Small intestine (tissue), 7 donors: ENCODE measurements around the gene STK38. TPM values are rescaled to one million over a fixed set of nuclear protein-coding genes. Genes with fewer than 3 reads are reported as not detected.

Source experiments
- DNase-seq, 2 donors: peaks; one replicate each; pipeline versions ENCODE4 v3.0.0 to v3.0.0-alpha.2; 2013
- FAIRE-seq: peaks from 2 replicates; lab custom pipeline; 2012; peaks lifted over from hg19 to GRCh38; lab: Jason Lieb, UNC
- H3K27ac ChIP-seq, 3 donors: one replicate each; pipeline ENCODE4 v1.5.1; 2013; ENCODE audit warnings: low read length in 2 of 3, mild to moderate bottlenecking in 2 of 3, control low read depth in 1 of 3, inconsistent platforms in 1 of 3, low read depth in 1 of 3, moderate library complexity in 1 of 3
- H3K27me3 ChIP-seq, 3 donors: one replicate each; pipeline ENCODE4 v1.6.1; 2013; ENCODE audit warnings: low read length in 3 of 3, inconsistent platforms in 1 of 3; ENCODE audit not compliant: control insufficient read depth in 3 of 3, insufficient read depth in 3 of 3
- H3K36me3 ChIP-seq, 3 donors: one replicate each; pipeline ENCODE4 v1.6.1; 2013; ENCODE audit warnings: low read length in 3 of 3, inconsistent platforms in 1 of 3, low read depth in 1 of 3, mild to moderate bottlenecking in 1 of 3, moderate library complexity in 1 of 3; ENCODE audit not compliant: control insufficient read depth in 3 of 3, insufficient read depth in 2 of 3
- H3K4me1 ChIP-seq, 3 donors: one replicate each; pipeline ENCODE4 v1.6.1; 2013; ENCODE audit warnings: low read length in 2 of 3, inconsistent platforms in 1 of 3, low read depth in 1 of 3, mild to moderate bottlenecking in 1 of 3, moderate library complexity in 1 of 3; ENCODE audit not compliant: control insufficient read depth in 3 of 3, insufficient read depth in 2 of 3
- H3K4me3 ChIP-seq, 3 donors: one replicate each; pipeline ENCODE4 v1.5.1; 2013; ENCODE audit warnings: low read length in 3 of 3, control low read depth in 1 of 3, inconsistent platforms in 1 of 3, low read depth in 1 of 3, mild to moderate bottlenecking in 1 of 3, moderate library complexity in 1 of 3
- H3K9me3 ChIP-seq, 2 donors: one replicate each; pipeline ENCODE4 v1.6.1; 2013; ENCODE audit warnings: low read depth in 1 of 2, low read length in 1 of 2; ENCODE audit not compliant: control insufficient read depth in 2 of 2, insufficient read depth in 1 of 2
- WGBS, 3 donors: extraction: QIAGEN DNeasy Blood & Tissue Kit; methylation state at CpG; one replicate each; pipeline ENCODE4 v1.1.7; 2013; 5-methylcytosine and 5-hydroxymethylcytosine counted together
- polyA plus RNA-seq, 4 donors: library from polyadenylated mRNA; stranded (reverse) in 3 of 4; unstranded in 1 of 4; fragments of 200-250 nt in 3 of 4; fragments of 120-200 nt in 1 of 4; gene quantifications; one replicate each; pipeline versions ENCODE4 v1.2.1 to v1.2.3, GENCODE V29; 2013
- donor health status: healthy with polysubstance abuse.
- donor health status: control.
- donor health status: control.
- donor health status: Bipolar disorder and iron deficiency.
- donor health status: healthy.

STK38 gene
- polyA plus RNA-seq, 4 donors = 27.6 to 52.1 (median 39.9) TPM

DNA sequence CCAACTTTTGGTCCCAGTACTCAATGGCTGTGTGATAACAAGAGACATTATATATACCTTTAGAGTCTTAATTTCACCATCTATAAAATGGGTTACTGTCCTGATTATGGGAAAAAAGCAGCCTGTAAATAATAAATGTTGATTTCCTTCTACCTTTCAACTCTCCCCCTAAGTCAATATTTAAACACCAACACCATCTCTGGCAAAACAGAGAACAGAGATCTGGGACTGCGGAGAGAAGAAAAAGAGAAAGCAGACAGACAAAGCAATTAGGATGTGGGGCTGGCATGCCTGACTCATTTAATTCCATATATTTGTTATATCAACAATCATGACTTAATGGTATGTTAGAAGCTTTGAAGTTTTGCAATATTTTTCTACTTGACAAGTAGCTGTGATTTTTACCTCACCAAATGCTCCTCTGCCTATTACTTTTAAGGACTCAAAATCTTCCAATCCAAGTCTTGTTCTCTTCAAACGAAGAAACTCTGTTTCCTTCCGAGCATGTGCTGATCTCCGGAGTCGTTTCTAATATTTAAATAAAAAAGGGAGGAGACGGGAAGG lies 23.3 kb downstream of the STK38 start:
- no peaks in the 10 kb centered on the region for H3K27me3 ChIP-seq
- DNase-seq (no peak), FAIRE-seq (no peak)
- no peak overlapping the region for H3K27ac ChIP-seq
- H3K4me1 ChIP-seq = no peaks in the 10 kb centered on the region
- H3K4me3 ChIP-seq = no peak overlapping the region
- peaks cover 8 to 30% (median 21%) of the 10 kb centered on the region in 3 donors for H3K36me3 ChIP-seq
- 85 to 89% (median 88%) methylated on average over 6 of the region's 6 CpGs for WGBS, 3 donors
- no peaks in the 10 kb centered on the region for H3K9me3 ChIP-seq

- H3K27me3 ChIP-seq = no peaks in the 10 kb centered on the region
- DNase-seq = no peak
- no peak overlapping the region for H3K27ac ChIP-seq
- FAIRE-seq = no peak
- no peak overlapping the region for H3K4me3 ChIP-seq
- WGBS, 3 donors = 94 to 97% (median 96%) methylated on average over 8 of the region's 8 CpGs
- peaks cover 8 to 31% (median 18%) of the 10 kb centered on the region in 3 donors for H3K36me3 ChIP-seq
- no peaks in the 10 kb centered on the region for H3K4me1 ChIP-seq
- H3K9me3 ChIP-seq = no peaks in the 10 kb centered on the region
These were observed 23.8 kb downstream of the STK38 start for GRCh38 chr6:36523451-36523850.

DNA sequence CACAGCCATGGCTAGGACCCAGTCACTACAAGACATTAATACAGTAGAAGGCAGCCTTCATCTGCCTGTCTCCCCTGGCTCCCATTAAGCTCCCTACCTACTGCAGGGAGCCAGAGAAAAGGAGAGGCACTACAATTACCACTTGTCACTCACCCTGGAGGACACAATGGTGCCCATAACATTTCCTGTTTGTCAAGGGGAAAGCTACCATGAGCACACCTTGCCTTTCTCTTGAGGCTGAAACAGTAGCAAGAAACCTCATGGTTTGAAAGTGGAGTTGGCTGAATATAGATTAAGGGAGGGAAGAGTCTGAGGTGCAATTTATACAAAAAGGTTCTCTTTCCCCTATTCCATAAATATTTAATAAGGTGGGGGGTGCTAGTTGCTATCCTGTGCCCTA lies 27.9 kb downstream of the STK38 start:
- Histone ChIP-seq H3K27ac (no peak overlapping the region), H3K4me1 (peaks cover 3 to 21% (median 4%) of the 10 kb centered on the region in 3 donors), H3K4me3 (no peak overlapping the region), H3K9me3 (no peaks in the 10 kb centered on the region), H3K36me3 (peaks cover 8 to 22% (median 8%) of the 10 kb centered on the region in 3 donors), H3K27me3 (no peaks in the 10 kb centered on the region)
- DNase-seq (no peak), FAIRE-seq (no peak)

DNA sequence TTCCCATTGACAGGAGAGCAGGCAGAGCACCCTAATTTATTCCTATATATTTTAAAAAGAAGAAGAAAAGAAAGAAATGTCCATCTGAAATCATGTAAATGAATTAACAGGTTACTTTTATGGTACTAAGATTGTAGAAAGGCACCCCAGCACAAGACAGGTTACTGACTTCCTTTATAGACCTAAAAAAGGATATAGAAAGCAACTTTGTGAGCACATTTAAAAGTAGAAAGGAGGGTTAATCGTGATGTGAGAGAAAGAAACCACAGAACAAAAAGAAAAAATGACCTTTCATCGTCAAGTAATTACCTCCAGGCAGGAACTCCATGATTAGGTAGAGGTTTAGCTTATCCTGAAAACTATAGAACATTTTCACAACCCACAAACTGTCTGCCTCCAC lies 29.9 kb downstream of the STK38 start:
- FAIRE-seq (no peak), DNase-seq (no peak)
- 10 to 55% (median 16%) methylated on average over 2 of the region's 2 CpGs for WGBS, 3 donors
- peaks cover 3 to 24% (median 7%) of the 10 kb centered on the region in 3 donors for H3K36me3 ChIP-seq
- H3K27ac ChIP-seq = no peak overlapping the region
- H3K4me3 ChIP-seq = no peak overlapping the region
- no peaks in the 10 kb centered on the region for H3K27me3 ChIP-seq
- H3K9me3 ChIP-seq = no peaks in the 10 kb centered on the region
- H3K4me1 ChIP-seq = peaks cover 3 to 24% (median 4%) of the 10 kb centered on the region in 3 donors

DNA sequence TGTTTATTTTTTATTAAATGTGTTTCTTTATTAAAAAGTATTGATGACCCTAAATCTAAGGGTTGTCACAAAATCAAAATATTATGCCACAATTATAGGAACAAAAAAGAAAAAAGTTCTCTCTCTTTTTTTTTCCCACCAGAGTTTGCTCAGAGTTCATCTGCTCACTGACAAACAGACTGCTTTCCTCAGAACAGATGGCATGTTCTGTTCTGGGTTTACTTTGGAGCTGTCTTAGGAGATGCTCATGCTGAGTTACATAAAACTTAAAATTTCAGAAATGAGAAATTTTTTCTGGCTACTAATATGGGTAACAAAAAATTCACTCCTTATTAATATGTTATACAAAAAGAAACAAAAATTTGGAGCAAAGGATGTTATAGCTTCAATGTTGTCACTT lies 30.3 kb downstream of the STK38 start:
- FAIRE-seq = no peak
- no peak overlapping the region for H3K4me3 ChIP-seq
- no peak for DNase-seq
- no peaks in the 10 kb centered on the region for H3K9me3 ChIP-seq
- H3K4me1 ChIP-seq = peaks cover 3 to 24% (median 4%) of the 10 kb centered on the region in 3 donors
- H3K36me3 ChIP-seq = peaks cover under 1 to 20% (median 7%) of the 10 kb centered on the region in 3 donors
- H3K27ac ChIP-seq = no peak overlapping the region
- H3K27me3 ChIP-seq = no peaks in the 10 kb centered on the region

- FAIRE-seq = no peak
- Histone ChIP-seq H3K27ac (no peak overlapping the region), H3K4me3 (no peak overlapping the region), H3K27me3 (no peaks in the 10 kb centered on the region), H3K9me3 (no peaks in the 10 kb centered on the region), H3K36me3 (peaks cover 2 to 24% (median 7%) of the 10 kb centered on the region in 3 donors), H3K4me1 (peaks cover 3 to 24% (median 4%) of the 10 kb centered on the region in 3 donors)
- DNase-seq = peak; percentile 42 to 70
- WGBS, 3 donors = 41 to 71% (median 56%) methylated on average over 4 of the region's 4 CpGs
These were observed 30.7 kb downstream of the STK38 start for GRCh38 chr6:36516559-36516958.

DNA sequence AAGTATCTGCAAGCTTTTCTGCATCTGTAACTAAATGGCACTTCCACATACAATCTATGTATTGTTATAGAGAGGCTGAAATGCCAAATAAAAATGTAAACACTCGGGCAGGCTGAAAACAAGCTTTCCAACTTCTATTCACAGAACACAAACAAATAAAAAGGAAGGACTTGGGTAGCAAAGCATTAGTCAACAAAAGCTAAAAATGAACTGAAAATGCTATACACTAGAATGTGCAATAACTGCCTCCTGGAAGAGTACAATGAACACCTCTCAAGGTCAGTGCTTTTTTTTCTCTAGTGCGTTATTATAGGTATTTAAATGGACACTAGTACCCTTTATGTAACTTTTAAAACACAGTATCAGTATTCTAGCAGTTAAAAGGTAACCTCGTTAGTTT lies 31.4 kb downstream of the STK38 start:
- no peak for FAIRE-seq
- Histone ChIP-seq H3K4me3 (no peak overlapping the region), H3K4me1 (peaks cover 3 to 24% (median 4%) of the 10 kb centered on the region in 3 donors), H3K9me3 (no peaks in the 10 kb centered on the region), H3K27me3 (no peaks in the 10 kb centered on the region), H3K36me3 (peaks cover 4 to 28% (median 7%) of the 10 kb centered on the region in 3 donors), H3K27ac (no peak overlapping the region)
- no peak for DNase-seq
- WGBS, 3 donors = 61 to 76% (median 64%) methylated on average over 3 of the region's 3 CpGs

- Histone ChIP-seq H3K27me3 (no peaks in the 10 kb centered on the region), H3K4me1 (peaks cover 3 to 24% (median 4%) of the 10 kb centered on the region in 3 donors), H3K9me3 (peaks cover 0 to 9% of the 10 kb centered on the region in 2 donors), H3K4me3 (no peak overlapping the region), H3K27ac (peak overlapping the region; percentile 60 to 72 (median 65)), H3K36me3 (peaks cover 3 to 37% (median 5%) of the 10 kb centered on the region in 3 donors)
- no peak for FAIRE-seq
- WGBS, 3 donors = 22 to 71% (median 56%) methylated on average over 8 of the region's 8 CpGs
- DNase-seq = peak; percentile 81 to 96
These were observed 32.5 kb downstream of the STK38 start for GRCh38 chr6:36514554-36515456.
